Stimulated activated naive CD8-positive, alpha-beta T cell treated with anti-CD3 and anti-CD28 coated beads, Interleukin-15, Interleukin-2, amounts not matched to agents 100 U/mL and 50 U/mL, for 24 hours (primary cell): ENCODE data around the gene PIP5KL1.

ENCODE experiments used
- ATAC-seq: fragments of 150-1000 bp; cut with Tn5 transposase; one replicate; pipeline ENCODE4 v1.10.0; 2021
- DNase-seq: peaks from one replicate; pipeline ENCODE4 v3.0.0; 2021

Gene PIP5KL1, protein sequence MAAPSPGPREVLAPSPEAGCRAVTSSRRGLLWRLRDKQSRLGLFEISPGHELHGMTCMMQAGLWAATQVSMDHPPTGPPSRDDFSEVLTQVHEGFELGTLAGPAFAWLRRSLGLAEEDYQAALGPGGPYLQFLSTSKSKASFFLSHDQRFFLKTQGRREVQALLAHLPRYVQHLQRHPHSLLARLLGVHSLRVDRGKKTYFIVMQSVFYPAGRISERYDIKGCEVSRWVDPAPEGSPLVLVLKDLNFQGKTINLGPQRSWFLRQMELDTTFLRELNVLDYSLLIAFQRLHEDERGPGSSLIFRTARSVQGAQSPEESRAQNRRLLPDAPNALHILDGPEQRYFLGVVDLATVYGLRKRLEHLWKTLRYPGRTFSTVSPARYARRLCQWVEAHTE

DNA sequence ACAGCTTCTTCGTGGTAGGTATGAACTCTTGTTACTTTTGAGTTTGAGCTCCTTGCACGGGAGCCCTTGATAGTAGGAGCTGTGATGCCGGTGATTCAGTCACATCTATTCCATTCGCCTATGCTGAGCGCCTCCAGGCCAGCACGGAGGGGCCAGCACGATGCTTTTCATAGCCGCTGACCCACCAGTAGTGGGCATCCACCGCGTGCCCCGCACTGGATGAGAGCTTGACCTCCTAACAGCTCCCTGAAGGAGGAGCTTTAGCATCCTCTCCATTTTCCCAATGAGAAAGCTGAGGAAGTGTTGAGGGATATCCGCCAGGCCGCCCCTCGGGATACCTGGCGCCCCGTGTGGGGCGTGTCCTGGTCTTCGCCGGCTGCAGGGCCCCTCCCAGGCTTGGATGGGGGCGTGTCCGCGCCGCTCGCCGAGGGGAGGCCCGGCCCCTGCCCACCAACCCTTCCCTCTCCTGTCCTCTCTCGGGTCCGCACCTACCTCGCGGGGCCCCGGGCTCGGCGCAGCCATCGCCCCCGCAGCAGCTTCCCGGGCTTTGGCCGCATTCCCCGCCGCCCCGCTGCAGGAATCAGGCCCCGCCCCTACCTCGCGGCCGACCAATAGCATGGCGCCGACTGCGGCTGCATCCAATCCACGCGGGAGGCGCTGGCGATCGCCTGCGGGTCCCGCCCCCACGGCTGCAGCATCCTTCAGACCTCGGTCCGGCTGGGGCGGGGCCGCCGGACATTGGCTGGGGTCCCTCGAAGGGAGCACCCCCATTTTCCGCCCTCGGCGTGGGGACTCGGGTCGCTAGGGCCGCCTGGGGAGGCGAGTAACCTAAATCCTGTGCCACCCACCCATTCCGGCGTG is at the start of gene PIP5KL1:
TSS of gene PIP5KL1 (minus strand) at position 547 of the 861 bp plus-strand sequence. CDS start at position 522, 25 bp downstream.
- DNase-seq (peak; percentile 79), ATAC-seq (peak; percentile 67)

DNA sequence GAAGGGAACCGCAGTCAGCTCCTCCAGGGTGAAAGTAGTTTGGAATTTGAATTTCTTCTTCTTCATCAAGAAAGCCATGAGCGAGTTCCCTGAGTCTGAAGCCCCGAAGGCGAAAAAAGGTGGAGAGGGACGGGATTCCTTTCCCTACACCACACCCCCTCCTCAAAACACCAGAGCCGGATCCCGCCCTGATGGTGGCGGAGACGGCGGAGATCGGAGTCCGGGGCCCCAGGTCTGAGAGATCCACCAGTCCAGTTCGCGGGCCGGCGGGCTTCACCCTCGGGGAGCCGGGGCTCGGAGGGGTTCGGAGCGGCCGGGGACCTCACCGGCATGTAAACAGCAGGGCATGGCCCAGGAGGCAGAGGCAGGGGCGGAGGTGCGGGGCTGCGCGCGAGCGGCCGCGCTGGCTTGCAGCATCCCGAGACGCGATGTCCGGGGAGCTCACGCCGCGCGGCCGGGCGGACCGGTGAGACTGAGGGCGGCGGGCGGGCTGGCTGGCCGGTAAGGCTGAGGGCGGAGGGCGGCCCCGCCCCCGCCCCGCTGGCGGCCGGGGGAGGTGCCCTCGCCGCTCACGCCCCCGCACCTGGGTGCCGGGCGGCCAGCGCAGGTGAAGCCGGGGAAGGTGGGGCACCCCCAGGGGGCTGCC is 49.6 kb upstream of the PIP5KL1 start:
- DNase-seq, result no peak
- peak; percentile 5 for ATAC-seq

DNA sequence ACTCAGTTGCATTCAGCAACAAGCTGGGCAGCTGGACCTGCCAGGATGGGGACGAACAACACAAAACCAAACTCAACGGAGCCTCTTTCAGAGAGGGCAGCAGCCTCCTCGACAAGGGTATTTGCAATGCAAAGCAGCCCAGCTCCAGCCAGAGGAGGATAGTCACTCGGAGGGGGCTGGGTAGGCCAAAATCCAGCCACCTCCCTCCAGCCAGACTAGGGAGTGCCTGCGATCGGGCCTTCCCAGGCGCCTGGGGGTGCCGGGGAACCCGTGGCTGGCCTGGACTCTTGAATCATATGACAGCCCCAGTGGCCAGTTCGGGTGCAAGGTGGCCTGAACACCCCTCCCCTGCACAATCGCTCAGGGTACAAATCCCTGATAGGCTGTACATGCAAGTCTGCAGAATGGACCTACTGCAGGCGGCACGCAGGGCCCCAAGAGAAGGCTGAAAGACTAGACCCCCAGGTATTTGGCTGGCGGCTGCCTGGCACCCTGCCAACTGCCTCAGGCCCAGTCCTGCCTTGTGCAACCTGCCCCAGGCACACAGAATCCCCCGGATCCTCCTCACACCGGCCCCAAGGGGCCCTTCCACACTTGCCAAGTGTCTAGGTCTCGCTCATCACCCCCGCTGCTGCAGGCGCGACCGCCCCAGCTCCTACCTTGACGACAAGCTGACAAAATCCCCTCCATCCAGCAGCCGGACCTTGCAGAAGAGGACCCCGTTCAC is 48.9 kb upstream of the PIP5KL1 start:
- DNase-seq (no peak), ATAC-seq (no peak)

DNA sequence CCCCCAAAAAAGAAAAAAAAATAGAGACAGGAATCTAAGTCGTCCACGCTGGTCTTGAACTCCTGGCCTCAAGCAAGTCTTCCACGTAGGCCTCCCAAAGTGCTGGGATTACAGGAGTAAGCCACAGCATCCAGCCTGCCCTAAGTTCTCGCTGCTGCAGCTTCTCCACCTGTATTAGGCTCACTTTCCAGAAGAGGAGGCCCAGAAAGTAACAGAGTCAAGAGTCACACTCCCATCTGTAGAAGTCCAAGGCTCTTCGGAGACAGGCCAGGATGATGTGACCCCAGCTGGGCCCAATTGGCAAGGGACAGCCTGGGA is 48.4 kb upstream of the PIP5KL1 start:
- DNase-seq (no peak), ATAC-seq (no peak)

DNA sequence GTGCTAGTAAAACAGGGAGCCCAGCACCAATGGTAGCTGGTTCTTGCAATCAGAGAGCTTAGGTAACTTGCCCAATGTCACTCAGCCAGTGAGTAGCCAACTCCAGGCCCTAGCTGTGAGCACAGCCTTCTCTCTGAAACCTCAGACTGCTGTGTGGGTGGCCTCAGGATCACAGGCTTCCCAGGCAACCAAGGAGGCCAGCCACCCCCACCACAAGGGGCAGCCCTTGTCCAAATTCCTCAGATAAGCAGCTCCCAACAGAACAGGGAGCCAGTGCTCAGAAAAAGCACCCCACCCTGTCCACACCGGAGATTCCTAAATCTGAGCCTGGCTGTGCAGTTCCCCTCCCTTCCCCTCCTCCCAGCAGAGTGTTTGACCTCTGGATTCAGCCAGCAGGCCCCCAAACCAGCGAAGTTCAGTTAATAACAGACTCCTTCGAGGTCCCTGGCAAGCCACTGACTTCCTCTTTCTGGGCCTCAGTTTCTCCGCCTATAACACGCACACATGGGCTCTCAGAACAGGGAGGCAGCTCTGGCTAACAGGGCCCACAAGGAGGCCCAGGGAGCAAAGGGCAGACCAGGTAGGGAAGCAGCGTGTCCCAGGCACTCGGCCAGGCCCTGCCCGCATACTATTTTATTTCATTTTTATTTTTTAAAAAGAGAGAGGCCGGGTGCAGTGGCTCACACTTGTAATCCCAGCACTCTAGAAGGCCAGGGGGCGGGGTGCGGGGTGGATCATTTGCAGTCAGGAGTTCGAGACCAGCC is 47.5 kb upstream of the PIP5KL1 start:
- DNase-seq, result no peak

DNA sequence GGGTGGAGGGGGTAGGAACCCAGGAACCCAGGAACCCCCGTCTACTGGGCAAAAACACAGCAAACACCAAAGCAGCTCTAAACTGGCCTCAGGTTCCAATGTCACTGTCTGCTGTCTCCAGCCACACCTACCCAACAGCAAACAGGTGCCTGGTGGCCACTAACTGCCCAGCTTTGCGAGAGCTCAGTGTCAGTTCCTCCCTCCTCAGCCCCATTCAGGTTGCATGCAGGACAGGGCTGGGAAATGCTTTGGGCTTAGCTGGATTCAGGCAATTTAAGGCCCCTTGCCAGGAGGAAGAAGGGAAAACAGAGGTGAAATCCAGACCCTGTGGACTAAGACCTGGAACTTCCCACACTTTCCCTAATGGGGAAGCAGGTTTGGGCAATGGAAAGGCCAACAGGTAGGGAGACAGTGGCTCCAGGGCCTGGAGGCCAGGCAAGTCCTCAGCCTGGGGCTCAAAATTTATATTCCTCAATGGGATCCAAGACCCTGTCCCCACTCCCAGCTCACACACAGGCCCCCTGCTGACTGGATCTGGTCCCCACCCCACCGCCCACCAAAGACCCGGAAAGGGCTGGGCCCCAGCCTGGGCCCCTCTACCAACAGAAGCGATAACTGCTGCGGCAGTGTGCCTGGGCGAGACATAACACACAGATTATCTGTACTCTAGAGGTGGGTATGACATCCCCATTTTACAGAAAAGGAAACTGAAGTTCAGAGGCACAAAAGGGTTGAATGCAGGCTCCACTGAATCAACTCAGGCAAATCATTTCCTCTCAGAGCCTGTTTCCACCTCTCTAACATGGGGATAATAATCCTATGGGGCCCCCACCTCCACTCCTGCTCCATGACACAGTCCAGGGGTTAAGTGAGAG is 46.7 kb upstream of the PIP5KL1 start:
- ATAC-seq (no peak), DNase-seq (no peak)

More for the DNA sequence above, 47.5 kb upstream of the PIP5KL1 start:
- no peak for ATAC-seq

DNA sequence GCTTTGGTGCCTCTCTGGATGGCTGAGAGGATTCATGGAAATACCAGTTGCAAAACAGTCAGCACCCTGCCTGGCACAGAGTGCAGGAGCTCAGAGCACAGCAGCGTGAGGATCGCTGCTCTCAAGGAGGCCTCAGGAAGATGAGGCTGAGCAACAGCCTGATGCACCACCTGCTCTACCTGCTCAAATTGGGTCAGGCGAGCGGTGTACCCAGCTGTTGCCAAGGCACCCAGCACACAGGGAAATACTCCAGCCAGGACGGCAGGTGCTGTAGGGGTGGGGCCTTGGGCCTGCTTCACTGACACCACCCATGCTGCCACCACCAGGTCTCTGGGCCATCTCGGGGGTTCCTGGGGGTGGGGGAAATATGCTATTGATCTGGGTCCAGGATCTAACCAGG is 45.9 kb upstream of the PIP5KL1 start:
- ATAC-seq (no peak), DNase-seq (no peak)

DNA sequence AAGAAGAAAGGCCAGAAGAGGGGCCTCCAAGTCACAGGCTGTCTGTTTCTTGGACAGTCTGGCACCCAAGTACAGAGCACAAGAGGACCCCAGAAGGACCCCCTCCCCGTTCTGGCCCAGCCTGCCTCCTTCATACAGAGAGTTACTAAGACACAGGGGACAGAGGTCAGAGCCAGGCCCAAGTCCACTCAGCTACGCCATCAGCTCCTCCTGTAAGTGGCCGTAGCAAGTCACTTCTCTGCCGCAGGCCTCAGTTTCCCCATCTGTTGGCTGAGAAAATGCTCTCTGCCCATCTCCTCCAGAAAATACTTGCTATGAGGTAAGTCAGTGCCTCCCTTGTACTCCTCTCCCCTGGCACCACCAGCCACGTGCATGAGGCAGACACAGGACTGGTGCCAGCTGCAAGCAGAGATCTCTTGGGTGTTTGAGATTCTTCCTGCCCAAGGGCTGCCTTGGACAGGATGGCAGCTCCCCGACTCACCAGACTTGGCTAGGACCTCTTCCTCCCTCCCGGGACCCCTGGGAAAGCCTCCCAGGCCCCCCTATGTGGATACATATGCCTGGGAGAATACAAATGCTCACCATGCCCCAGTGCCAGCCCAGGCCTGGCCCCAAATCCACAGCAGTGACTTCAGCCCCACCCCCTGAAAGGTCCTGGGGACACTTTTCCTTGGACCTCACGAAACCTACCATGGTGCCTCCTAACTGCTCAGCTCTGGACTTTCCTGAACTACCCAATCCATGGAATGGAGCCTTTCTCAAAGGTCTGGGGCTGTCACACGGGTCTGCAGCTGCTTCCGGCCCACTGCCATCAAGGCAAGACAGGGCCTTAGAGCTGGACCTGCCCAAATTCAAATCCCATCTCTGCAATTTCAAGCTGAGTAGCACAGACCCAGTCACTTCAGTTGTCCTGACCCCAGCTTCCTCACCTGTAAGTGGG is 45.1 kb upstream of the PIP5KL1 start:
- DNase-seq (no peak), ATAC-seq (no peak)

DNA sequence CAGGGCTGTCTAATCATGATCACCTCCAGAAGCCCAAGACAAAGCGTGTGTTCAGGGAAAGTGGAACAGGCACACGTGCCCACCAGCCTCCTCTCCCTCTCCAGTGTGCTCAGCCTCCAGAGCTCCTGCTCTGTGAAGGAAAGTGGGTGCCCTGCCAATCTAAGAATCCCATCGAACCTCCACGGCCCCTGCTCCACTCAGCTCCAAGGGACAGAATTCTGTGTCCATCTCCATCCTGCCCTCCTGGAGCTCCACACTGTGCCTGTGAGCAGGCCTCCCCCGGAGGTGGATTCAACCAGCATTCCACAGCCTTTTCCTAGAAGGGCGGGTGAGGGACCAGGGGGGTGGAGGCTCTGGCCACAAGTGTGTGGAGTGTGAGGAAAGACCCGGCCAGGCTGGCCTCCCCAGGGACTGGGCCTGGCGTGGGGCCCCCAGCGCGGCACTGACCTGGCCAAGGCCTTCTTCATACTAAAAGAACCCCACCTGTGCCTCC is 44.2 kb upstream of the PIP5KL1 start:
- DNase-seq, result no peak
- no peak for ATAC-seq

DNA sequence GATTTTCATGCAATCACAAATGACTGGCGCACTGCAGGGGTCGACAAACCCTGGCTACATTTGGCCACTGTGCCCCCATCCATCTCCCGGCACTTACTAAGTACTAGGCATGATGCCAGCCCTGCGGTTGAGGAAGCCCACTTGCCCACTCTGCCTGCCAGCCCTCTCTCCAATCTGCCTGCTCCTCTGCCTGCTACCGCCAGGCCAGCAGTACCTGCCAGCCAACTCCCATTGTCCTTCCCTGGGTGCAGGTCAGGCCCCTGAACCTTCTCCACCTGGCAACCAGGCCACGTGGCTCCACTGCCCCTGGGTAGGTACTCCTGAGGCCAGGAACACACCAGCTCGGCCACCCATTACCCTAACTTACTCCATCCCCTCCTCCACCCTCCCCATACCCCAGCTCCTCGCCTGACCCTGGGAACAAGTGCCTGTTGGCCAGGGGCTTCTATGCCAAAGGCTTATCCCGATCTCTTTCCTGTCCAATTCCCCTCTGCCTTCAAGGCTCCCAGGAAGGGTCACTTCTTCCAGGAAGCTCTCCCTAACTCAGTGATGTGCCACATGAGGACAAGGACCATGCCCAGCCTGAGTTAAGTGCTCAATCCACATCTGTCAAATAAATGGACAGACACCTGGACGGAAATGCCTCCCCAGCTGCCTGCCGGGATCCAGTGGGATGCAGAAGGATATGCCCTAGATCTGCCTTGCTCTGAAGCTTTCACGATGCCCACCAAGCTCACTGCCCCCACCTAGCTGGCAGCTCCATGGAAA is 43.6 kb upstream of the PIP5KL1 start:
- no peak for ATAC-seq
- DNase-seq, result no peak

DNA sequence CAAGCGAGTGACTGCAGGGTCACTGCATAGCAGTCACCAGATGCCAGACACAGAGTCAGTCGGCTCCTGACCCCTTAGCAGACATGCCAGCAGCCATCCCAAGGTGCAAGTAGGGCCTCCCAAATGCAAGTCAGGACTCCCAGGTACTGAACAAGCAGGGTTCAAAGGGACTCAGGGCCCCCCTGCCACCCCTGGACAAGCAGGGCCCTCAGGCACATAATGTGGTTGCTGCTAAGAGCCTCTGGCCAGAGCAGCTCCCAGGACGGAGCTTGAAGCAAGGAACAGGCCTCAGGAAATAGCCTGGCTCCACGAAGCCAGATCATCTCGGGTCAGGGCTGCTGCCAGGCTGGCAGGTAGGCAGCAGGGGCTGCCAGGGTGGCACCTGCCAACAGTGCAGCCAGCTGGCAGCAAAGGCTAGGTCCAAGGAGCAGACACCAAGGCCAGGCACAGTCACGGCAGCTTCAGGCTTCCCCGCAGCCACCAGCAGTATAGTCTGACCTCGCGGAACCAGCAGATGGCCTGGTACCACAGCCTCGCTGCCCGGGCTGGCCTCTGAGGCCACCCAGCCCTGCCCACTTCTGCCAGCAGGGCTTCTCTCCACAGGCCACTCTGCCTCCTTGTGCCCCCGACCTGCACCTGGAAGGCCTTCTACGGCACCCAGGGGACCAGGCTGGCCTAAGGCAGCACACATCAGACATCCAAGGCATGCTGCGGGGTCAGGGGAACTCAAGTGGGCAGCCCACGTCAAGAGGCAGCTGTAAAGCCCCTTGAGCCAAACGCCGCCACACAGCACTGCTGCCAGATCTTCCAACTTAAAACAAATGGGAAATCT is 42.8 kb upstream of the PIP5KL1 start:
- no peak for ATAC-seq
- no peak for DNase-seq

DNA sequence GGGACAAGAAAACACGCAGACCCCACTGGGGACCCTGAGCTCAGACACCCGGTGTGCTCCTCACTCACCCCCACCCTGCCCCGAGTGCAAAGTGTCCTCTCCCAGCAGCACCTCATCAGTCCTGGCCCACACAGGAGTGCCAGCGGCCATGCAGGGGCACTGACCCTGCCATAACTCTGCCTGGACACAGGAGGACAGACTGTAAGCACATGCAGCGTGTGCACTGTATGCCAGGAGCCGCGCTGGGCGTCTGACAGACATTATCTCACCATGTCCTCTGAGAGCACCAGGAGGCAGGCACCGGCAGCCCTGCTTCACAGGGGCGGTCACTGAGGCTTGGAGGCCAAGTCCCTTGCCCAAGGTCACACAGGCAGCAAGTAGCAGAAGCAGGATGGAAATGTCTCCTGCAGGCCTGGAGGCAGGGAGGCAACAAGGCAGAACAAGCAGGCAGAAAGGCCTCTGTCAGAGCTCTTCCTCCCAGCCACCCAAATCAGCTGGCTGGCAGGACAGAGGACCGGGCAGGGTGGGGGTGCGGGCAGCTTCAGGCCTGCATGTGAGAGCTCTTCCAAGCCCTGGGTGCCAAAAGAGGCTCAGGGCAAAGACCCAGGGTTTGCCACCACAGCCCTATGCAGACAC is 41.8 kb upstream of the PIP5KL1 start:
- no peak for DNase-seq
- no peak for ATAC-seq

DNA sequence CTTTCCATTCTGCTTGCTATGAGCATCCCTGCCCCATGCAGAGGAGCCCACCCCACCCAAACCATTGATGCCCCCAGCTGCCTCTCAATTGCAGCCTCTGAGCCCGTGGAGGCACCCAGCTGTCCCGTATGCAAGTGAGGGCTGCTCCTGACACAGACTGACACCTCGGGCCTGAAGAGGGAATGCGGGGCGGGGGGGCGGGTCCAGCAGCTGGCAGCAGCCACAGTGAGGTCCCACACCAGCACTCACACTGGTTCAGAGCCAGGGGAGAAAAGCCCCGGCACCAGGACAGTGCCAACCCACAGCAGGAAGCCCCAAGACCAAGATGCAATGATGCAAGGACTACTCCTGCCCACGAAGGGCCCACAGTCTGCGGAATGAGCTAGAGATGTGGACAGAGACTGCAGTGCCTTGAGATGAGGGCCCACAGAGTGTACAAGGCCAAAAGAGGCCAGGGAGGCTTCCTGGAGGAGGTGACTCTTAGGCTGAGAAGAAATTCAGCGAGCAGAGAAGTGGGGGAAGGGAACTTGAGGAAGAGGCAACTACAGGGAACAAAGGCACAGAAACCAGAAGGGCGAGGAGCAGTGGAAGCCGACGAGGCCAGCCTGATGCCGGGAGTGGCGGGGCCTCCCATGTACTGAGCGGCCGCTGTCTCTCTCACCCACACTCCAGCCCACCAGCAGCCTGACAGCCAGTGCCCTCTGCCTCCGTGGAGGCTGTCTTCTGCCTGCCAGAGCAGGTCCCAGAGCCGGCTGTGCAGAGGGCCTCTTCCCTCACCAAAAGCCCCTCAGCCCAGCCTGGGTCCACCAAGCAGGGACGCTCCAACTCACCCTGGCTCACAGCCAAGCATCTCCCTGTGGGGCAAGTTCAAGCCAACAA is 41.0 kb upstream of the PIP5KL1 start:
- ATAC-seq (no peak), DNase-seq (no peak)

DNA sequence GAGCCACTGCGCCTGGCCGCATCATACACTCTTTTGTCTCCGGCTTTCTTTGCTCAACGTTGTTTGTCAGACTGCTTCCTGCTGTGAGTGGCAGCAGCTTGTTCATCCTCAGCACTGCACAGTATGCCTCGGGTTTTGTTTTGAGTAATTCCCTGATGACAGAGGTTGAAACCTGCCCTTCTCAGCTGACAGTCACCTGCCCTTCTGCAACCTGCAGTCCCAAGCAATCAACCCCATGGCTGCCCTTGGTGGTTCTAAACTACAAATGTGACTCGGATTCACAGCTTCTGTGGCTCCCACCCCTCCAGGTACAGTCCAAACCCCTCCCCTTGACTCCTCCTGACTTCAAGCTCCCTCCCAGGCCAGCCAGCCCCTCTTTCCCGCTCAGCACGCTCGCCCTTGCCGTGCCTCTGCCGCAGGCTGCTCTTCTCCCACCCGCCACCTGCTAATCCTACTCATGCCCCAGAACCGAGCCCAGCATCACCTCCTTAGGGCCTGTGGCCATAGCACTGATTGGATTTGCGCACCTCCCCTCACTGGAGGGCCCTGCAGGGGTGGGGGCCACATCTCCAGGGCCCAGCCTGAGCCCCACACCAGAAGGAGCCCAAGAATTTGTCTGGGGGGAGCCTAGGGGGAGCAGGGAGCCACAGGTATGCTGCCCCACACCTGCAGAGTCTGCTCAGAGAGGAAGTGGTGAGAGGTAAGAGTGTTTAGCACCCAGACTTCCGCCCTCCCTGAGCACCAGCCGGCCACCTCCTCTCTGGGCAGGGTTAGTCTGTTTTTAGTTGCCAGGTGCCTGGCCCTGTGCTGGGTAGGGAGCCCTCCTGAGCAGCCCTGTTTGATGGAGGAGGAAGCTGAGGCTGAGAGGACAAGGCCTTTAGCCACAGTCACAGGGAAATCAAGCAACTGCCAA is 40.1 kb upstream of the PIP5KL1 start:
- ATAC-seq (peak; percentile 85), DNase-seq (peak; percentile 67)
